HG03045 (cell line): ENCODE measurements around the gene KRTAP20-1.

Experiments used
- ATAC-seq: cut with Tn5 transposase; IDR thresholded peaks from one replicate; pipeline ENCODE4 v1.9.1; 2021; ENCODE audit warnings: mild to moderate bottlenecking, moderate library complexity; ENCODE audit not compliant: unreplicated experiment

The KRTAP20-1 gene

DNA sequence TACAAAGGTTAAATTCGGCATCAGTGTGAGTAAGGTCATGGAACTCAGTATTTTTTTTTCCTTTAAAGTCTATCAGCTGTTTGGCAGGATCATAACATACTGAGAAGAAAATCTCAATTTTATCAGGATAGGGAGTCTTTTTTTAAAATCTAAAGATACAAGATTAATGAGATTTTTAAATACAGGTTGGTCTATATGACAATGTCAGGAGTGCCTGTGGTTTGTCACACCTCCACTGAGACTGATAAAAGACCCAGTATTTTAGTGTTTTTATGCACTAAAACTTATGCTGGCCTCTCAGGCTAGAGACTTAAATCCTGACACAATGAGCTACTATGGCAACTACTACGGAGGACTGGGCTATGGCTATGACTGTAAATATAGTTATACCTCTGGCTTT, 26.3 kb downstream of the KRTAP20-1 start, which contains the start of gene KRTAP20-3:
Gene KRTAP20-3, plus strand, starts transcription at position 301 of the 400 bp plus-strand sequence.
- no peak for ATAC-seq

DNA sequence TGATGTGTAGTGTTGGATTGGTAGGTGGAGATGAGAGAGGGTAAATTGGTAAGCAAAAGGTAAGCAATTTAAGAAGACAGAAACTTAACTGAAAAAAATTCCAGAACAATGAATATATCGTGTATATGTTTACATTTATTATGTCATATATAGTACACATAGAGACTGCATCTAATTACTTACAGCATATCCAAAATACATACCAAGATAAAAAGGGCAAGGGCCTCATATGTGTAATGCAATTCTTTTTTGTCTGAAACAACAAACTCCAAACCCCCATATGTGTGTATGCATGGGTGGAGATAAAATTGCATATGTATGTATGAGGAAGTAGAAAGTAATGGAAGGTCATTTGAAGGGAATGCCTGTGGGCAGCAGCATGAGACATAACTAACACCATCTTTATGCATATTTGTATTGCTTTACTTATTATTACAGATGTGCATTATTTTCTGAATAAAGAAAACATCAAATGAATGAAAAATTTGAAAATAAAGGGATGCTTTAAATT, 30.7 kb downstream of the KRTAP20-1 start:
- ATAC-seq = no peak

GRCh38 chr21:30652891-30653290, 36.7 kb downstream of the KRTAP20-1 start:
- ATAC-seq = no peak
